ENCODE measurements around the gene GRID2.

GRID2 gene

GRCh38 chr4:93809773-93810172 lies 1506.0 kb downstream of the GRID2 start:
- H3K27ac ChIP-seq (ENCODE audit: low read length), result no peak overlapping the region
- H3K4me1 ChIP-seq (ENCODE audit: control insufficient read depth, insufficient read depth, low read length), result no peaks in the 10 kb centered on the region
- no peak overlapping the region for H3K4me3 ChIP-seq (ENCODE audit: low read length)
- no peaks in the 10 kb centered on the region for H3K36me3 ChIP-seq (ENCODE audit: control insufficient read depth, insufficient read depth, low read length)
- no peaks in the 10 kb centered on the region for H3K27me3 ChIP-seq (ENCODE audit: control insufficient read depth, insufficient read depth, low read length)
- H3K9me3 ChIP-seq (ENCODE audit: control insufficient read depth, insufficient read depth, low read length), result no peaks in the 10 kb centered on the region
- no CpG with 5 or more reads among the region's 4 CpGs for WGBS (ENCODE audit: insufficient coverage, insufficient read length)
- no peak for DNase-seq (ENCODE audit: low read depth, low spot score)

- H3K4me1 ChIP-seq (ENCODE audit: control insufficient read depth, insufficient read depth, low read length), result no peaks in the 10 kb centered on the region
- H3K9me3 ChIP-seq (ENCODE audit: control insufficient read depth, insufficient read depth, low read length), result no peaks in the 10 kb centered on the region
- H3K27me3 ChIP-seq (ENCODE audit: control insufficient read depth, insufficient read depth, low read length), result no peaks in the 10 kb centered on the region
- H3K27ac ChIP-seq (ENCODE audit: low read length), result no peak overlapping the region
- no peak for DNase-seq (ENCODE audit: low read depth, low spot score)
- no peak overlapping the region for H3K4me3 ChIP-seq (ENCODE audit: low read length)
- no peaks in the 10 kb centered on the region for H3K36me3 ChIP-seq (ENCODE audit: control insufficient read depth, insufficient read depth, low read length)
- WGBS (ENCODE audit: insufficient coverage, insufficient read length), result no CpG with 5 or more reads among the region's 5 CpGs
Observed at GRCh38 chr4:93810340-93810992, 1506.7 kb downstream of the GRID2 start.

- Histone ChIP-seq H3K27me3 (ENCODE audit: control insufficient read depth, insufficient read depth, low read length) (no peaks in the 10 kb centered on the region), H3K36me3 (ENCODE audit: control insufficient read depth, insufficient read depth, low read length) (no peaks in the 10 kb centered on the region), H3K4me1 (ENCODE audit: control insufficient read depth, insufficient read depth, low read length) (no peaks in the 10 kb centered on the region), H3K9me3 (ENCODE audit: control insufficient read depth, insufficient read depth, low read length) (no peaks in the 10 kb centered on the region), H3K27ac (ENCODE audit: low read length) (no peak overlapping the region), H3K4me3 (ENCODE audit: low read length) (no peak overlapping the region)
- WGBS (ENCODE audit: insufficient coverage, insufficient read length), result no CpG with 5 or more reads among the region's 2 CpGs
- no peak for DNase-seq (ENCODE audit: low read depth, low spot score)
Observed at GRCh38 chr4:93813092-93813491, 1509.3 kb downstream of the GRID2 start.

GRCh38 chr4:93814141-93814540 lies 1510.4 kb downstream of the GRID2 start:
- H3K36me3 ChIP-seq (ENCODE audit: control insufficient read depth, insufficient read depth, low read length), result no peaks in the 10 kb centered on the region
- H3K27ac ChIP-seq (ENCODE audit: low read length), result no peak overlapping the region
- WGBS (ENCODE audit: insufficient coverage, insufficient read length), result no CpG with 5 or more reads among the region's 3 CpGs
- H3K27me3 ChIP-seq (ENCODE audit: control insufficient read depth, insufficient read depth, low read length), result no peaks in the 10 kb centered on the region
- no peaks in the 10 kb centered on the region for H3K4me1 ChIP-seq (ENCODE audit: control insufficient read depth, insufficient read depth, low read length)
- no peak overlapping the region for H3K4me3 ChIP-seq (ENCODE audit: low read length)
- H3K9me3 ChIP-seq (ENCODE audit: control insufficient read depth, insufficient read depth, low read length), result no peaks in the 10 kb centered on the region
- no peak for DNase-seq (ENCODE audit: low read depth, low spot score)

- WGBS (ENCODE audit: insufficient coverage, insufficient read length), result no CpG with 5 or more reads among the region's 4 CpGs
- H3K9me3 ChIP-seq (ENCODE audit: control insufficient read depth, insufficient read depth, low read length), result no peaks in the 10 kb centered on the region
Observed at GRCh38 chr4:93814722-93815121, 1511.0 kb downstream of the GRID2 start.

More at GRCh38 chr4:93814722-93815121, 1511.0 kb downstream of the GRID2 start:
- Histone ChIP-seq H3K27ac (ENCODE audit: low read length) (no peak overlapping the region), H3K4me1 (ENCODE audit: control insufficient read depth, insufficient read depth, low read length) (no peaks in the 10 kb centered on the region), H3K36me3 (ENCODE audit: control insufficient read depth, insufficient read depth, low read length) (no peaks in the 10 kb centered on the region), H3K27me3 (ENCODE audit: control insufficient read depth, insufficient read depth, low read length) (no peaks in the 10 kb centered on the region), H3K4me3 (ENCODE audit: low read length) (no peak overlapping the region)
- no peak for DNase-seq (ENCODE audit: low read depth, low spot score)
